Measurements from ENCODE around the gene SLC38A9. TPM values are rescaled to one million over a fixed set of nuclear protein-coding genes. Genes with fewer than 3 reads are reported as not detected.
A peak's percentile ranks its signal among the peaks of the same experiment; 100 is the strongest.

Gene SLC38A9
- total and polyA plus RNA-seq, 7 donors, result 2.4 to 56.5 (median 12.5) TPM

- TF ChIP-seq EP300 (IDR thresholded peaks at IDR 0.05), result no peak
- no peak for TF ChIP-seq POLR2AphosphoS5 (IDR thresholded peaks at IDR 0.05)
- no peak for TF ChIP-seq CTCF (IDR thresholded peaks at IDR 0.05)
- TF ChIP-seq POLR2A (IDR thresholded peaks at IDR 0.05), result no peak
- intact Hi-C loops (cut with DNase I), result loop anchor here (5.0 kb wide), 3 partner anchors 68 to 167 kb away; no protein-coding TSS in a partner anchor
- Histone ChIP-seq H3K4me3 (no peak overlapping the region), H3K27me3 (no peaks in the 10 kb centered on the region), H3K36me3 (no peaks in the 10 kb centered on the region), H3K27ac (peak overlapping the region; percentile 76 to 93 (median 88)), H3K4me1 (peaks cover 0 to 64% (median 58%) of the 10 kb centered on the region in 4 donors), H3K9me3 (no peaks in the 10 kb centered on the region)
- 94% methylated on average over 7 of the region's 7 CpGs for WGBS, 2 donors
- peak; percentile 60 for DNase-seq
Measured at GRCh38 chr5:55604611-55605067, 107.5 kb downstream of the SLC38A9 start.

- intact Hi-C loops (cut with DNase I), result loop anchor here (5.0 kb wide), 3 partner anchors 68 to 167 kb away; no protein-coding TSS in a partner anchor
- Histone ChIP-seq H3K9me3 (no peaks in the 10 kb centered on the region), H3K4me3 (no peak overlapping the region), H3K4me1 (peaks cover 0 to 71% (median 65%) of the 10 kb centered on the region in 4 donors), H3K27me3 (no peaks in the 10 kb centered on the region), H3K36me3 (no peaks in the 10 kb centered on the region), H3K27ac (peak overlapping the region; percentile 76 to 93 (median 88))
- no peak for TF ChIP-seq POLR2A (IDR thresholded peaks at IDR 0.05)
- TF ChIP-seq CTCF (IDR thresholded peaks at IDR 0.05), result no peak
- no peak for TF ChIP-seq POLR2AphosphoS5 (IDR thresholded peaks at IDR 0.05)
- TF ChIP-seq EP300 (IDR thresholded peaks at IDR 0.05), result no peak
- no peak for DNase-seq
- 85 to 92% methylated on average over 5 of the region's 5 CpGs for WGBS, 2 donors
Measured at GRCh38 chr5:55603922-55604321, 108.2 kb downstream of the SLC38A9 start.

GRCh38 chr5:55601628-55602027 is 110.5 kb downstream of the SLC38A9 start:
- H3K27me3 ChIP-seq, result no peaks in the 10 kb centered on the region
- H3K4me1 ChIP-seq, result peaks cover 0 to 78% (median 77%) of the 10 kb centered on the region in 4 donors
- no peaks in the 10 kb centered on the region for H3K9me3 ChIP-seq
- intact Hi-C loops (cut with DNase I), result loop anchor here (1.0 to 5.0 kb wide), 4 partner anchors 67 to 164 kb away; partner anchors contain the start of gene PLPP1
- TF ChIP-seq POLR2AphosphoS5 (IDR thresholded peaks at IDR 0.05) (no peak), CTCF (IDR thresholded peaks at IDR 0.05) (no peak), EP300 (IDR thresholded peaks at IDR 0.05) (no peak), POLR2A (IDR thresholded peaks at IDR 0.05) (no peak)
- DNase-seq, result peak; percentile 63
- H3K27ac ChIP-seq, result peak overlapping the region; percentile 76 to 93 (median 88)
- 27 to 74% methylated on average over 1 of the region's 1 CpG for WGBS, 2 donors
- peak overlapping the region in 1 of 4 donors; percentile 19 for H3K4me3 ChIP-seq
- no peaks in the 10 kb centered on the region for H3K36me3 ChIP-seq

GRCh38 chr5:55601204-55601618 is 110.9 kb downstream of the SLC38A9 start:
- intact Hi-C loops (cut with DNase I), result loop anchor here (1.0 to 5.0 kb wide), 4 partner anchors 67 to 164 kb away; partner anchors contain the start of gene PLPP1
- peak overlapping the region; percentile 76 to 93 (median 88) for H3K27ac ChIP-seq
- peak; percentile 95 for DNase-seq
- peak overlapping the region in 2 of 4 donors; percentile 19 for H3K4me3 ChIP-seq
- no peaks in the 10 kb centered on the region for H3K9me3 ChIP-seq
- H3K36me3 ChIP-seq, result no peaks in the 10 kb centered on the region
- no peaks in the 10 kb centered on the region for H3K27me3 ChIP-seq
- peaks cover 0 to 80% (median 78%) of the 10 kb centered on the region in 4 donors for H3K4me1 ChIP-seq
- TF ChIP-seq EP300 (IDR thresholded peaks at IDR 0.05) (peak in 3 of 4 donors; percentile 39 to 90 (median 63)), CTCF (IDR thresholded peaks at IDR 0.05) (no peak), POLR2AphosphoS5 (IDR thresholded peaks at IDR 0.05) (peak; percentile 73 to 89 (median 81))
- WGBS, 2 donors, result 5 to 22% methylated on average over 8 of the region's 8 CpGs
